ENCODE measurements around the gene NUDT8. TPM values are rescaled to one million over a fixed set of nuclear protein-coding genes. Genes with fewer than 3 reads are reported as not detected.
"Not testable (repeated sequence)": the region's sequence is repeated elsewhere in the genome, so short reads cannot be mapped to it uniquely, and the experiment has no call there.

NUDT8 gene
- total RNA-seq, 1 experiment from 2014 or later = 18.1 TPM

- Histone ChIP-seq H3K4me3 (ENCODE audit: low read depth, low read length) (no peak overlapping the region), H3K36me3 (ENCODE audit: control insufficient read depth, insufficient read depth, low read length) (no peaks in the 10 kb centered on the region), H3K4me1 (0 out of 2 replicates have a peak, but pooled peaks cover 4% of the 10 kb centered on the region), H3K9me3 (peaks cover 7% of the 10 kb centered on the region), H3K27me3 (replicated peaks; ENCODE audit: control insufficient read depth, insufficient read depth, low read length) (no peaks in the 10 kb centered on the region)
- Mint-ChIP-seq H3K4me3 (ENCODE audit: unreplicated experiment) (no peak overlapping the region), H3K27ac (ENCODE audit: unreplicated experiment) (no peak overlapping the region), H3K27me3 (ENCODE audit: insufficient read depth, unreplicated experiment) (no peaks in the 10 kb centered on the region), H3K4me1 (ENCODE audit: low read depth, unreplicated experiment) (no peaks in the 10 kb centered on the region), H3K36me3 (ENCODE audit: insufficient read depth, unreplicated experiment) (peaks cover 20% of the 10 kb centered on the region), H3K9me3 (ENCODE audit: unreplicated experiment) (no peaks in the 10 kb centered on the region)
- POLR2A ChIA-PET = interaction anchor here (1.1 kb wide), 1 partner anchor 9 kb away, joined by 7 read pairs; the partner anchor contains the start of gene GSTP1
- intact Hi-C loops (cut with micrococcal nuclease; ENCODE audit: unreplicated experiment) = no loop called here
- TF ChIP-seq, protein P1, sequence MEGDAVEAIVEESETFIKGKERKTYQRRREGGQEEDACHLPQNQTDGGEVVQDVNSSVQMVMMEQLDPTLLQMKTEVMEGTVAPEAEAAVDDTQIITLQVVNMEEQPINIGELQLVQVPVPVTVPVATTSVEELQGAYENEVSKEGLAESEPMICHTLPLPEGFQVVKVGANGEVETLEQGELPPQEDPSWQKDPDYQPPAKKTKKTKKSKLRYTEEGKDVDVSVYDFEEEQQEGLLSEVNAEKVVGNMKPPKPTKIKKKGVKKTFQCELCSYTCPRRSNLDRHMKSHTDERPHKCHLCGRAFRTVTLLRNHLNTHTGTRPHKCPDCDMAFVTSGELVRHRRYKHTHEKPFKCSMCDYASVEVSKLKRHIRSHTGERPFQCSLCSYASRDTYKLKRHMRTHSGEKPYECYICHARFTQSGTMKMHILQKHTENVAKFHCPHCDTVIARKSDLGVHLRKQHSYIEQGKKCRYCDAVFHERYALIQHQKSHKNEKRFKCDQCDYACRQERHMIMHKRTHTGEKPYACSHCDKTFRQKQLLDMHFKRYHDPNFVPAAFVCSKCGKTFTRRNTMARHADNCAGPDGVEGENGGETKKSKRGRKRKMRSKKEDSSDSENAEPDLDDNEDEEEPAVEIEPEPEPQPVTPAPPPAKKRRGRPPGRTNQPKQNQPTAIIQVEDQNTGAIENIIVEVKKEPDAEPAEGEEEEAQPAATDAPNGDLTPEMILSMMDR (IDR thresholded peaks at IDR 0.05; ENCODE audit: insufficient read depth in 1 of 2, low read depth in 1 of 2, low read length in 1 of 2, severe bottlenecking in 1 of 2, unreplicated experiment in 1 of 2) = no peak
- no peak for DNase-seq
- no TSS peak for BruUV-seq (replicated peaks)
- CTCF ChIA-PET = interaction anchor here (0.7 to 1.2 kb wide), 4 partner anchors 10 to 93 kb away, joined by 3 to 5 read pairs (median 4); partner anchors contain the start of genes CABP2 and GSTP1
Measured at GRCh38 chr11:67592880-67593564, 36.7 kb downstream of the NUDT8 start.

DNA sequence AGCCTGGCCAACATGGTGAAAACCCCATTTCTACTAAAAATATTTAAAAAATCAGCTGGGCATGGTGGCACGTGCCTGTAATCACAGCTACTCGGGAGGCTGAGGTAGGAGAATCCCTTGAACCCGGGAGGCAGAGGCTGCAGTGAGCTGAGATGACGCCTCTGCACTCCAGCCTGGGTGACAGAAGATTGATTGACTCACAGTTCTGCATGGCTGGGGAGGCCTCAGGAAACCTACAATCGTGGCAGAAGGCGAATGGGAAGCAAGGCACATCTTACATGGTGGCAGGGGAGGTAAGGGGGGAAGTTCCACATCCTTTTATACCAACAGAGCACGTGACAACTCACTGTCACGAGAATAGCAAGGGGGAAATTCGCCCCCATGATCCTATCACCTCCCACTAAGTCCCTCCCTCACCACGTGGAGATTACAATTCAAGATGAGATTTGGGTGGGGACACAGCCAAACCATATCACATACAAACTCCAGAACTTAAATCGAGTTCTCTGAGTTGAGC, 40.8 kb downstream of the NUDT8 start:
- H3K4me1 Mint-ChIP-seq (ENCODE audit: low read depth, unreplicated experiment) = peaks cover 15% of the 10 kb centered on the region
- H3K36me3 ChIP-seq (ENCODE audit: control insufficient read depth, insufficient read depth, low read length) = peaks cover 19% of the 10 kb centered on the region
- DNase-seq; H3K4me3 Mint-ChIP-seq (ENCODE audit: unreplicated experiment); H3K9me3 ChIP-seq; H3K9me3 Mint-ChIP-seq (ENCODE audit: unreplicated experiment); H3K27me3 Mint-ChIP-seq (ENCODE audit: insufficient read depth, unreplicated experiment); H3K4me3 ChIP-seq (ENCODE audit: low read depth, low read length); H3K27ac Mint-ChIP-seq (ENCODE audit: unreplicated experiment); POLR2A ChIA-PET; BruUV-seq (replicated peaks); CTCF ChIA-PET; H3K27me3 ChIP-seq (replicated peaks; ENCODE audit: control insufficient read depth, insufficient read depth, low read length): not testable (repeated sequence)
- peaks cover 60% of the 10 kb centered on the region for H3K36me3 Mint-ChIP-seq (ENCODE audit: insufficient read depth, unreplicated experiment)
- H3K4me1 ChIP-seq = peaks cover 13% of the 10 kb centered on the region
- intact Hi-C loops (cut with micrococcal nuclease; ENCODE audit: unreplicated experiment) = loop anchor here (10.0 kb wide), 1 partner anchor 344 kb away; no protein-coding TSS in a partner anchor

- no peak for DNase-seq
- no peak overlapping the region for H3K4me3 Mint-ChIP-seq (ENCODE audit: unreplicated experiment)
Measured at GRCh38 chr11:67588136-67588503, 41.6 kb downstream of the NUDT8 start.

More at GRCh38 chr11:67588136-67588503, 41.6 kb downstream of the NUDT8 start:
- Histone ChIP-seq H3K4me3 (ENCODE audit: low read depth, low read length) (no peak overlapping the region), H3K4me1 (peaks cover 10% of the 10 kb centered on the region), H3K36me3 (ENCODE audit: control insufficient read depth, insufficient read depth, low read length) (peaks cover 19% of the 10 kb centered on the region), H3K9me3 (no peaks in the 10 kb centered on the region), H3K27me3 (replicated peaks; ENCODE audit: control insufficient read depth, insufficient read depth, low read length) (no peaks in the 10 kb centered on the region)
- no peak overlapping the region for H3K27ac Mint-ChIP-seq (ENCODE audit: unreplicated experiment)
- BruUV-seq (replicated peaks) = no TSS peak
- intact Hi-C loops (cut with micrococcal nuclease; ENCODE audit: unreplicated experiment) = loop anchor here (10.0 kb wide), 1 partner anchor 343 kb away; no protein-coding TSS in a partner anchor
- CTCF ChIA-PET = no interaction called here
- H3K9me3 Mint-ChIP-seq (ENCODE audit: unreplicated experiment) = no peaks in the 10 kb centered on the region
- peaks cover 67% of the 10 kb centered on the region for H3K36me3 Mint-ChIP-seq (ENCODE audit: insufficient read depth, unreplicated experiment)
- TF ChIP-seq, protein P1 (IDR thresholded peaks at IDR 0.05; ENCODE audit: insufficient read depth in 1 of 2, low read depth in 1 of 2, low read length in 1 of 2, severe bottlenecking in 1 of 2, unreplicated experiment in 1 of 2) = no peak
- peaks cover 20% of the 10 kb centered on the region for H3K4me1 Mint-ChIP-seq (ENCODE audit: low read depth, unreplicated experiment)
- H3K27me3 Mint-ChIP-seq (ENCODE audit: insufficient read depth, unreplicated experiment) = no peaks in the 10 kb centered on the region
- POLR2A ChIA-PET = no interaction called here
